Astrocyte (in vitro differentiated cells and primary cell): ENCODE measurements around the gene TRANK1. TPM values are rescaled to one million over a fixed set of nuclear protein-coding genes. Genes with fewer than 3 reads are reported as not detected.

Experiments
- DNase-seq: peaks from one replicate; pipeline ENCODE4 v3.0.0-alpha.2; 2010; ENCODE audit warnings: low read depth
- FAIRE-seq: peaks from 2 replicates; lab custom pipeline; 2011; peaks lifted over from hg19 to GRCh38; lab: Jason Lieb, UNC
- H2AFZ ChIP-seq: 2 replicates; pipeline ENCODE4 v1.6.0; 2012; ENCODE audit warnings: low read depth, low read length, inconsistent platforms
- H3K27ac ChIP-seq: 2 replicates; pipeline ENCODE4 v1.5.1; 2011; ENCODE audit warnings: low read depth, low read length, inconsistent platforms
- H3K27me3 ChIP-seq: 2 replicates; pipeline ENCODE4 v1.6.0; 2011; ENCODE audit warnings: low read length, inconsistent platforms; ENCODE audit not compliant: insufficient read depth
- H3K36me3 ChIP-seq: 2 replicates; pipeline ENCODE4 v1.5.1; 2011; ENCODE audit warnings: low read length, inconsistent platforms; ENCODE audit not compliant: insufficient read depth
- H3K4me1 ChIP-seq: 2 replicates; pipeline ENCODE4 v1.5.1; 2011; ENCODE audit warnings: low read length, inconsistent platforms; ENCODE audit not compliant: insufficient read depth
- H3K4me2 ChIP-seq: 2 replicates; pipeline ENCODE4 v1.6.0; 2012; ENCODE audit warnings: low read length, inconsistent platforms
- H3K4me3 ChIP-seq: 2 replicates; pipeline ENCODE4 v1.5.1; 2011; ENCODE audit warnings: low read depth, mild to moderate bottlenecking, low read length, inconsistent platforms; ENCODE audit not compliant: insufficient read depth
- H3K79me2 ChIP-seq: 2 replicates; pipeline ENCODE4 v1.6.0; 2012; ENCODE audit warnings: mild to moderate bottlenecking, low read length, inconsistent platforms; ENCODE audit not compliant: insufficient read depth
- H3K9ac ChIP-seq: 2 replicates; pipeline ENCODE4 v1.6.0; 2012; ENCODE audit warnings: mild to moderate bottlenecking, low read length, inconsistent platforms
- H3K9me3 ChIP-seq: 2 replicates; pipeline ENCODE4 v1.5.1; 2012; ENCODE audit warnings: low read depth, mild to moderate bottlenecking, low read length, inconsistent platforms; ENCODE audit not compliant: insufficient read depth
- H4K20me1 ChIP-seq: 2 replicates; pipeline ENCODE4 v1.6.0; 2012; ENCODE audit warnings: low read length, inconsistent platforms; ENCODE audit not compliant: insufficient read depth
- H3K27ac Mint-ChIP-seq: one replicate; pipeline ENCODE4 v1.8.0; 2021; ENCODE audit warnings: mild to moderate bottlenecking, mixed read lengths; ENCODE audit not compliant: unreplicated experiment
- H3K27me3 Mint-ChIP-seq: one replicate; pipeline ENCODE4 v1.8.0; 2021; ENCODE audit warnings: low read depth, mixed read lengths; ENCODE audit not compliant: unreplicated experiment
- H3K36me3 Mint-ChIP-seq: one replicate; pipeline ENCODE4 v1.8.0; 2021; ENCODE audit warnings: low read depth, mixed read lengths; ENCODE audit not compliant: unreplicated experiment
- H3K4me1 Mint-ChIP-seq: one replicate; pipeline ENCODE4 v1.8.0; 2021; ENCODE audit warnings: low read depth, mixed read lengths; ENCODE audit not compliant: unreplicated experiment
- H3K4me3 Mint-ChIP-seq: one replicate; pipeline ENCODE4 v1.8.0; 2021; ENCODE audit warnings: mild to moderate bottlenecking, moderate library complexity, mixed read lengths; ENCODE audit not compliant: unreplicated experiment
- H3K9me3 Mint-ChIP-seq: one replicate; pipeline ENCODE4 v1.8.0; 2021; ENCODE audit warnings: mild to moderate bottlenecking, mixed read lengths; ENCODE audit not compliant: unreplicated experiment
- CTCF ChIP-seq: IDR thresholded peaks from 2 replicates; pipeline ENCODE4 v1.5.1; 2011; ENCODE audit warnings: low read depth, mild to moderate bottlenecking, inconsistent platforms, low read length, moderate library complexity; ENCODE audit not compliant: insufficient read depth
- EZH2 ChIP-seq: IDR thresholded peaks from 2 replicates; pipeline ENCODE4 v1.6.1; 2012; ENCODE audit warnings: mild to moderate bottlenecking, low read length, inconsistent platforms; ENCODE audit not compliant: insufficient read depth
- total RNA-seq: library from RNA; stranded (reverse); gene quantifications from 2 replicates; pipeline ENCODE4 v1.2.1, GENCODE V29; 2021

Gene TRANK1
- total RNA-seq, 1 donor from 2014 or later: 5.6 TPM

GRCh38 chr3:36777424-36778218 is 167.2 kb downstream of the TRANK1 start:
- no peak overlapping the region for H3K4me3 Mint-ChIP-seq
- no peaks in the 10 kb centered on the region for H3K36me3 Mint-ChIP-seq
- Histone ChIP-seq H3K4me1 (no peaks in the 10 kb centered on the region), H3K36me3 (no peaks in the 10 kb centered on the region), H3K27me3 (peaks cover 3% of the 10 kb centered on the region), H4K20me1 (no peaks in the 10 kb centered on the region), H2AFZ (no peak overlapping the region), H3K9ac (no peak overlapping the region), H3K27ac (no peak overlapping the region), H3K79me2 (no peaks in the 10 kb centered on the region), H3K9me3 (no peaks in the 10 kb centered on the region), H3K4me3 (no peak overlapping the region), H3K4me2 (no peak overlapping the region)
- no peak overlapping the region for H3K27ac Mint-ChIP-seq
- no peak for FAIRE-seq
- no peaks in the 10 kb centered on the region for H3K9me3 Mint-ChIP-seq
- no peak for DNase-seq
- H3K27me3 Mint-ChIP-seq: peaks cover 4% of the 10 kb centered on the region
- H3K4me1 Mint-ChIP-seq: peaks cover 2% of the 10 kb centered on the region
- TF ChIP-seq CTCF (no peak), EZH2 (no peak)

Other genes starting within 250 kb of the TRANK1 start
- gene DCLK3, start 180.5 kb downstream of the TRANK1 start, total RNA-seq: not detected in 2 replicates
- 16.5 and 17.4 TPM in 2 replicates for gene EPM2AIP1, start 48.1 kb upstream of the TRANK1 start, total RNA-seq
- 32.0 and 34.0 TPM in 2 replicates for gene MLH1, start 48.5 kb upstream of the TRANK1 start, total RNA-seq
- gene LRRFIP2, start 229.5 kb upstream of the TRANK1 start, total RNA-seq: 62.0 and 62.4 TPM in 2 replicates